Right hindlimb (tissue), 1 donor: ENCODE data around the gene EIF2S2.

Source experiments
- DNase-seq: peaks from one replicate; pipeline ENCODE4 v3.0.0-alpha.2; 2018

EIF2S2 gene

DNA sequence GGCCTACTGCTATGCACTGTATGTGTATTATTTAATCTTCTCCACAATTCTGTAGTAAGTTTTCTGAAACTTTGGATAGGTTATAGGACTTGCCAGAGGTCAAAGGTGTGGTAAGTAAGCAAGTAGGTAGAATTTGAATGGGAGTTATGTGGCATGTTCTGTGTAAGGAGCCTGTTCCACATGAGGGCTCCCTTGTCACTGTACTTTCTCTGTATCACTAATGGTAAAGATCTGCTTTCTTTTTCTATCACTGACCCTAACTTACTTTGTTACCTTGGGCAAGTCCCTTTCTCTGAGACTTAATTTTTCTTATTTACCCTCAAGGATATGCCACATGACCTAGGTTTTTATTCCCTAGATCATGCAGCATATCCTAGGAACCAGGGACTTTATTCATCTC lies 50.3 kb downstream of the EIF2S2 start:
- DNase-seq = no peak

DNA sequence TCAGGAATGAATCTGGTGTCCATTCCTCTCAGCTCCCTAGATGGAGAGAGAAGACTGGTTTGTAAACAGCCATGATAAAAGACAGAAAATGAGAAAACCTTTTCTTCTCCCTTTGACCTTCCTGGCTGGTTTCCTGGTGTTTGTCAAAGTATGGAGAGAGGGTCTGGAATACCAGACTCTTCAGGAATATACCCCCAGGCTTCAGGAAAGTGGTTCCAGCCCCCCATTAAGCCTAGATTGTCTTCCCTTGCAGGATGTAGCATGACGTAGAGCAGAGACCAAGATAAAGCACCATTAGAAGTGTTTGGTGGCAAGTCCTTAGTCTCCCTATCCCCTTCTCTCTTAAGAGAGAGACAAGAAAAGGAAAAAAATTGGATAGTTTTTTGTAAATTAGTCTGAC lies 51.1 kb downstream of the EIF2S2 start:
- no peak for DNase-seq

DNA sequence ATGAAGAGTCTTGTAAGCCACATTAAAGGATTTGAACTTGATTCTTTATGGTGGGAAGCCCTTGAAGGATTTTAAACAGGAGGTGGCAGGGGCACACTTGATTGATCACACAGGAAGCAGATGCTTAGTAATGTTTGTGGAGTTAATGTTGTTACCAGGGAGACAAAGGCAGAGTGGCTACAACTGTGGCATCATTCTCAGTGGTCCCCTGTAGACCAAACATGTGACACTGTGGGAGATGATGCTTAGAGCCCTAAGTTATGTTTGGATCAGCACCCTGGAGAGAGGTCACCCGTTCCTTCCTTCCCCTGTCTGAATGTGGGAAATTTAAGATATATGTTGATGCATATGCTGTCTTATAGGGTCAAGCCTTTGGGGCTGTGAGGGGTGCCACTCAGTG lies 53.2 kb downstream of the EIF2S2 start:
- no peak for DNase-seq

DNA sequence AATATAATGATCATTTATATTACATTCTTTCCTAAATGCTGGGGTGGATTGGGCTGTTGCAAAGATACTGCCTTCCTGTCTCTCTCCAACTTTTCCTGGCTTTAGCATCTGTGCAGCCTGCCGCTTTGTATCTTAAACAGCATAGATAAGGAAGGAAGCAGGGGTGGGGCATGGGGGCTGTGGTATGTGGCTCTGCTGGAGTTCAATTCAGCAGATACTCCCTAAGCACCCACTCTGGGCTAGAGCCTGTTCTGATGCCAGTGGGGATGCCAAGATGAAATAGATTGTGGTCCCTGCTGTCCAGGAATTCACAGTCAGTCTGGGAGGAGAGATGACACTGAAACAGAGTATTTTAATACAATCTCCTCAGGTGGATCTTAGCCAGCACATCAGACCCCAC lies 56.8 kb downstream of the EIF2S2 start:
- DNase-seq = no peak

DNA sequence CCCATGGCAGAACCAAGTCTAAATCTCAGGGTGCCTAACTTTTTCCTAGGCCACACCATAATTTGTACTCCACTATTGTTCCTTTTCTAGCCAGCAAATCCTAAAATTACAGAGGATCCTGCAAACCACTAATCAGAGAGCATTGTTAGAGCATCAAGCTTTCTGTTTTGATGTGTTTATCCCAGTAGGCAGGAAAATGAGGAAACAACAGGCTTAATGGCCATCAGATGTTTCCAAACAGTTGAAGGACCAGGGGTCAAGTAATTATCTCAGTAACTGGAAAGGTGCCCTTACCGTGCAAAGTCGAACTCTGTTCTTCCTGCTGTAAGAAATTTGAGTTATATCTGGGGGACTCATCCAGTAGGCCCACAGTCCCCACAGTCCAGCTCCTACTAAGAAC lies 59.6 kb downstream of the EIF2S2 start:
- no peak for DNase-seq

DNA sequence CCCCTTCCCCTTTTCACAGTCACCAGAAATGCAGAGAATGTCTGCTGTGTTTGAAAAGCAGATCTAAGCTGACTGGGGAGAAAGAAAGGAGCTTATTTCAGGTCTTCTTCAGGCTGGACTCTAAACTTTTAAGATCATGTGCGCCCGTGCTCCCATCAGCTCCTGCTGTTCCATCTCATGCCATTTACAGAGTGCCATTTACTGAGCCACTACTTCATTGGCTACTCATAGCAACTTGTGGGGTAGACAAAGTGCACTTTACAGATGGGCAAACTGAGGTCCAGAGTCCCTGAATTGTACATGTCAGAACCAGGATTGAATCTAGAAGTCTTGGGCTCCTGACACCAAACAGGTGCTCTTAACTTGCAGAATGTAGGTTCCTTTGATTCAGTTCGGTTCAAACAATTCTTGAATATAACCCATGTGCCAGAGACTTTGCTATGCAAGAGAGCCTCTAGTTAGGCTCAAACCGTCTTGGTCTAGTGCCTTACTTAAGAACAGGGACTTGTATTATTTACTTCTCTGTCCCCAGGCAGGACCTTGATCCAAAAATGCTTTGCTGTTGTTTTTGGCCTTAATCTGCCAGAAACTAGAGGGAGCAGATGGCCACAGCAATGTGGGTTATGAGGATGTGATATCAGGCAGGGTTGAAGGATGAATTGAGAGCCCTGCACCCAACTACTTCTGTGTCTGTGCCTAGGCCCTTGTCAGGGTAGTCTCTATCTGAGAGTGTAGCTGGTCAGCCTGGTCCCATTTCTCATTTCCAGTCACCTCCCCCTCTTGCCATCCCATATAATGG lies 61.9 kb downstream of the EIF2S2 start:
- DNase-seq = no peak

DNA sequence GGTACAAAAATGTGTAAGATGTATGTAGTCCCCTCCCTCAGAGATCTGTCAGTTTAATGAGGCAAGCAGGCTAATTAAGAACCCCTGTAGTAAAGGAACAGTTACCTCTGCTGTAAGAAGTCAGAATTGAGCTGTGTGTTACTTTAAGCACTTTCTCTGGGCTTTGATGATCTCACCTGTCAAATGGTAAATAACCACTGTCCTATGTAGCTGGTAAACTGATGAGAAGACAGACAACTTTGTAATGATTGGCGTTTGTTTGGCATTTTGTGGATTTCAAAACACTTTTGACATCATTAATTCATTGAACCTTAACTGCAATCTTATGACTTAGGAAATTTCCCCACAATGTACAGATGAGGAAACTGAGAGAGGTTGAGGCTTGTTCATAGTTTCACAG lies 62.7 kb downstream of the EIF2S2 start:
- no peak for DNase-seq

DNA sequence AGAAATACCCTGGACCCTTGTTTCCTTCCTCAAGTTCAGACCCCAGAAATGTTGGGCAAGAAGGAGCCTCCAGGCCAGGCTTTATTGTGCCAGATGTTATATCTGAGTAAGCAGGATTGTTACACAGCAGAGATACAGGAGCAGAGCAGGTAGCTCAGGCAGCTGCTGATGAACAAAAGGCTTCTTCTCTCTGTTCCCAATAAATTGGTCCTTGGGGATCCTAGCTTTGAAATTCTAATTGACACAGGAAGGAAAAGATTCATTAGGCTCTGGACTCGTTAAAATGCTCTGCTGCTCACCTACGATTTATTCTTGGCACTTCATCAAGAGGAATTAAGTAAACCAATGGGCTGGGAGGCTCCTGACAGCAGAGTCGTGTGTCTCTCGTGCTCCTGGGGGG lies 64.1 kb downstream of the EIF2S2 start:
- no peak for DNase-seq

DNA sequence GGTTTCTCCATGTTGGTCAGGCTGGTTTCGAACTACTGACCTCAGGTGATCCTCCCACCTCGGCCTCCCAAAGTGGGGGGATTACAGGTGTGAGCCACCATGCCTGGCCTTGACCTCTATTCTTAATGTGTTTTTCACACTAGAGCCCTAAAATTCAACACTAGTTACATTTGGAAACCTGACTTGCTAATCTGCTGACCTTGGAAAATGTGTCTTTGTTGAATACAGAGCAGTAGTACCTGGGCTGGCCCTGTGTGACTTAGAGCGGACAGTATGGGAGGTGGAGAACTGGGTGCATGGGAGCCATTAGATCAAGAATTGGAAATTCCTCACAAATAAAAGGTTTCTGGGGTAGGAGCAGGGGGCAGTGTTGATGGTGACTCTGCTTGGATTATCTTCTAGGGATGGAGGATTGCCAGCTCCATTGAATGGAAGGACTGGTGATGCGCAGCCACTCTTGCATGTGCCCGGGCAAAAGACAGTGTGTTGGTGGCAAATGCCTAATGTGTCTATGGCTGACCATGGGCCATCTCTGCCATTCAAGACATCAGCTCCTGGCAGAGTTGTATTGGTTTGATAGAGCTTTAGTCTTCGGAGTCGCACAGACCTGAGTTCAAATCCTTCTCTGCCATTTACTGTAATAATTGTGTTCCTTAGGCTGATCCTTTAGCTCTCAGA lies 64.9 kb downstream of the EIF2S2 start:
- no peak for DNase-seq

DNA sequence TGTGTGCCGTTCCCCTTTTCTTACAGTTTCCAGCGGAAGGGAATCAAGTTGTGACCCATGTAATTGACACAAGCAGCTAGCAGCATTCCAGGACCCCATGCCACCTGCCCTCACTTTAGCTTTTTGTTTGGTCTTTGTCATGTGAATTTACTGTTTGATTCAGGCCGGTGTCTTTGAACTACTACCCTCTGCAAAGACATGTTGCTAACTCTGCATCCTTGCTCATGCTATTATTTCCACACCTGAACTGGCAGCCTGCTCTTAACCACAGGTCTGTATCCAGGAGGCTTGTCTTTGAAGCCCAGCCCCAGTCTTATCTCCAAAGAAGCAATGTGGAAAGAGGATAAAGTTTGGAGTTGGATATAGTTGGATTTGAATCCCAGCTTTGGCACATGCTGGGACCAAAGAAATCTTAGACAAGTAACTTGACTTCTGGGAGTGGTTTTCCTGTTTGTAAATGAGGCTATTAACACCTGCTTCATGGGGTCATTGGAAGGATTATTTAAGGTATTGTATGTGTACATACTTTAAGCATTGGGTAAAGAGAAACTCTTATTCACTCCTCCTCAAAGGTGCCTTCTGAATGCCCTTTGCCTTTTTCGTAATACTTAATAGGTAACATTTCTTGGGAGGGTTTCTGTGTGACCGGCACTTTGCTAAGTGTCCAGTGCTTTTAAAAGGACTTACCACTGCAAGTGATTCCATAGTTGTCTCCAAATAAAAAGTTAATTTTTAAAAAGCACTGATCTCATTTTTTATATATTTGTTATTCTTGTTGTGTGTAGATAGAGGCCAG lies 65.9 kb downstream of the EIF2S2 start:
- DNase-seq = no peak

DNA sequence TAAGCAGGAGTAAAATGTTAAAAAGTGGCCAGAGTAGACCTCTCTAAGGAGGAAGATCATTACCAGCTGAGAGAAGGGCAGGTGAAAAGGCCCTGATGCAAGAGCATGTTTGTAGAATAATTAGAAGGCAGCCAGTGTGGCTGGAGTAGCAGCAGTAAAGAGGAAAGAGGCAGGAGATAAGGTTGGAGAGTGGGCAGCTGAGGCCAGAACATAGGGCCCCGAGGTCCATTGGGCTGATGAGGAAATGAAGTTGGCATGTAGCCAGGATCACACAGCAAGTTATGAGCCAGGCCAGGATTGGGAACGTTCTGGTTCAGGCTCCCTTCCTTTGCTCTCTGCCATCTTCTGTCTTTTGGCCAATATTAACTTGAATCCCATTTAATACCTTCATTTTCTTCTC lies 66.7 kb downstream of the EIF2S2 start:
- no peak for DNase-seq

DNA sequence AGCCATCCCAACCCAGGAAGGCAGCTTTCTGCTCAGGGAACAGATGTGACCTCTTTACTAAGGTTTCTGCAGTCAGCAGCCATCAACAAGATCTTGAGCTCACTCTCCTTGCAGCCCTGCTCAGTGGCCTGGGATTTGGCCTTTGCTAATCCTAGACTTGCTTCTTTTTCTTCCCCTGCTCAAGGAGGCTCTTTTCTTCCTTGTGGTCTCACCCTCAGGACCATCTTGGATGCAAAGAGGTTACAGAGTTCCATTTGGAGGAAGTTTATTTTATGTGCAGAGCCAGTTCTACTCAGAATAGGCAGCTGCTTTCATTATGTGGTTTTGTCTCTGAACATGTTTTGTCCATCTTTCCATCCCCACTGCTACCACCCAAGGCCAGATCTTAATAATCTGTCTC lies 69.0 kb downstream of the EIF2S2 start:
- no peak for DNase-seq

DNA sequence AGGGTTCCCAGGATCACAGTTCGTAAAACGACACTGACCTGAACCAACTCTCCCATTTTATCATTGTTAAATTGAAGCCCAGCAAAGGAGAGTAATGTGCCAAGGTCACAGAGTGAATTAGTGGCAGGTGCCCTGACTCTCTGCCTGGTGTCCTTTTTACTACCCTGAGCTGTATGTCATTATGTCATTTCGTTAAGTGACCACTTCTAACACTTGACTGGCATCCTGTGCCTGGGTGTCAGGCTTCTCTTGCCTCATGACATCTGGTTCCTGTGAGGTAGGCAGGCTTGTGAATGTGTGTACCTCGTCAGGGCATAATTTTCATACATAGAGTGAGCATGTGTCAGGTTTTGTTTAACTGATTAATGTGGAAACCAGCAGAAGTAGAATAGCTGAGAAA lies 69.8 kb downstream of the EIF2S2 start:
- DNase-seq = no peak

DNA sequence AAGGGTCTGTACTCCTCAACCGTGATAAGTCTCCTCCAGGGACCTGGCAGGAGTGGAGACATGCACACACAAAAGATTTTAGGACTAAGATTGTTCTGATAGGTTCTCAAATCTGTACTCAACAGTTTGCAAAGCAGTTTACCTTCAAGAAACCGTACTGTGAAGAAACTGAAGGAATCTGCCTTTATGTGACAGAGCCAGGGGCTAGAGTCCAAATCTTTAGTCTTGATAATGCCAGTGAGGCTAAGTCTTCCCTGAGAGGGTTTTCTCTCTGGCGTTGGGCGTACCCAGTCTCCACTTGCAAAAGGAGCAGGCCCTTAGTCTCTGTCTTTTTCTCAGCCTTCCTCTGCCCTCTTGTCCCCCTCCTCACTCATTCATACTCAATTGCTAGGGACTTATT lies 70.8 kb downstream of the EIF2S2 start:
- no peak for DNase-seq

DNA sequence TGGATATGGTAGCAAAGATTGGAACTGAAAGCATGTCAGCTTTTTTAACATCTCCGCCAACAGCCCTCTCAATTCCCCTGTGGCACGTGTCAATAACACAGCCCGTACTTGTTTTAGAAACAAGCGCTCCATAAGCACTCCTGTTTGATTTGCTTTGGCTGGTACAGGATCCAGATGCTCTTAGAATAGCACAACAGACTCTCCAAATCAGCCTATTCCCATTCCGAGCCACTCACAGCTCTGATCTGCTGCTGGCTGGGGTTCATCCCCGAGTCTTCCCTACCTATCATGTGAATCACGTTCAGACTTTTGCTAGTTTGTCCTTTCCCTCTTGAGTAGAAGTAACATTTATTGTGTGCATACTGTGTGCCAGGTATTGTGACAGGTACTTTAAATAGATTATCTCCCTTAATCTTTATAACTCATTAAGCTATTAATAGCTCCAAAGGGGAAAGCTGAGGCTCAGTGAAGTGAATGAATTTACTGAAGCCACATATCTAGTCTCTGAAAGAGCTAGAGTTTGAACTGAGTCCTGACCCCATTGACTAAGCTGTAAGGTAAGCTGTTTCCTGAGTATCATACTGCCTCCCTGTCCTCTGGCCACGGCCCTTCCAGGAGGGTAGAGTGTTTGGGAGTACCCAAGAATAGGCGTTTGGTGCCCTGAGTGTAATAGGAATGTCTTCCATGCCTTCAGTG lies 71.6 kb downstream of the EIF2S2 start:
- DNase-seq = no peak
